ENCODE measurements around the gene MTRR. TPM values are rescaled to one million over a fixed set of nuclear protein-coding genes. Genes with fewer than 3 reads are reported as not detected.

The MTRR gene
- total and polyA plus RNA-seq, 2 of the 8 experiments (the other 6 are each of a cell fraction or from before 2014, with no cell fraction given) = 36.4 to 53.8 TPM

- TF ChIP-seq CHD7 (IDR thresholded peaks at IDR 0.05; ENCODE audit: insufficient replicate concordance, low read length) (no peak), BCL11A (IDR thresholded peaks at IDR 0.05; ENCODE audit: low read depth in 2 of 2, low read length in 2 of 2) (no peak), RNF2 (IDR thresholded peaks at IDR 0.05; ENCODE audit: borderline replicate concordance, low read depth, low read length, missing control alignments, poor library complexity, severe bottlenecking) (no peak), YY1 (IDR thresholded peaks at IDR 0.05; ENCODE audit: low read depth, low read length) (no peak), EGR1 (IDR thresholded peaks at IDR 0.05; ENCODE audit: borderline replicate concordance, low read depth, low read length) (no peak), TCF12 (IDR thresholded peaks at IDR 0.05; ENCODE audit: low read depth, low read length) (no peak), TEAD4 (IDR thresholded peaks at IDR 0.05; ENCODE audit: low read depth, low read length) (no peak), PHF8 (conservative IDR thresholded peaks at IDR 0.05; ENCODE audit: low read depth, low read length) (no peak), JUND (IDR thresholded peaks at IDR 0.05; ENCODE audit: low read length) (no peak)
- TF ChIP-seq, protein P1, sequence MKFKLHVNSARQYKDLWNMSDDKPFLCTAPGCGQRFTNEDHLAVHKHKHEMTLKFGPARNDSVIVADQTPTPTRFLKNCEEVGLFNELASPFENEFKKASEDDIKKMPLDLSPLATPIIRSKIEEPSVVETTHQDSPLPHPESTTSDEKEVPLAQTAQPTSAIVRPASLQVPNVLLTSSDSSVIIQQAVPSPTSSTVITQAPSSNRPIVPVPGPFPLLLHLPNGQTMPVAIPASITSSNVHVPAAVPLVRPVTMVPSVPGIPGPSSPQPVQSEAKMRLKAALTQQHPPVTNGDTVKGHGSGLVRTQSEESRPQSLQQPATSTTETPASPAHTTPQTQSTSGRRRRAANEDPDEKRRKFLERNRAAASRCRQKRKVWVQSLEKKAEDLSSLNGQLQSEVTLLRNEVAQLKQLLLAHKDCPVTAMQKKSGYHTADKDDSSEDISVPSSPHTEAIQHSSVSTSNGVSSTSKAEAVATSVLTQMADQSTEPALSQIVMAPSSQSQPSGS (IDR thresholded peaks at IDR 0.05; ENCODE audit: low read length) = no peak
Measured at GRCh38 chr5:7877851-7878250, 8.9 kb downstream of the MTRR start (continued).

Measured in H1 (cell line).